SK-N-SH (cell line): Measurements from ENCODE around the gene MRPL43. TPM values are rescaled to one million over a fixed set of nuclear protein-coding genes. Genes with fewer than 3 reads are reported as not detected.

ENCODE experiments used
- CTCF ChIA-PET: fragments of 300-600, 350-600 bp; formaldehyde crosslinking; extraction: SDS; loops from one replicate; lab custom pipeline; 2021; lab: Yijun Ruan, JAX
- POLR2A ChIA-PET: fragments of 350-600 bp; sonication (Branson Sonifier 250); formaldehyde crosslinking; extraction: SDS; loops from one replicate; lab custom pipeline; 2020; ENCODE audit warnings: antibody characterized with exemption, inconsistent platforms; lab: Yijun Ruan, JAX
- DNase-seq: peaks from one replicate; pipeline ENCODE4 v3.0.0; 2012
- H2AFZ ChIP-seq: fragments of 200-600 bp; sonication (generic); 2 replicates; pipeline ENCODE4 v1.8.1; 2016; ENCODE audit warnings: antibody characterized with exemption, mild to moderate bottlenecking, low read depth
- H3F3A ChIP-seq: fragments of 200-600 bp; sonication (generic); replicated peaks from 2 replicates; pipeline ENCODE3; 2016; ENCODE audit warnings: antibody characterized with exemption, mild to moderate bottlenecking; ENCODE audit not compliant: insufficient read depth
- H3K27ac ChIP-seq, 2 experiments: fragments of 200-500 bp in 1 of 2; fragments of 200-600 bp in 1 of 2; sonication (Bioruptor generic) in 1 of 2; sonication (generic), shearing (Covaris generic) in 1 of 2; 2 replicates each; pipeline versions ENCODE4 v1.5.1 to v1.6.1; 2014 to 2016; ENCODE audit warnings: low read depth in 2 of 2, inconsistent platforms in 1 of 2, low read length in 1 of 2, mild to moderate bottlenecking in 1 of 2, mixed read lengths in 1 of 2
- H3K27me3 ChIP-seq: fragments of 200-600 bp; sonication (generic), shearing (Covaris generic); 2 replicates; pipeline ENCODE4 v1.6.1; 2016; ENCODE audit warnings: mixed run types; ENCODE audit not compliant: insufficient read depth
- H3K36me3 ChIP-seq, 2 experiments: fragments of 200-500 bp in 1 of 2; fragments of 200-600 bp in 1 of 2; sonication (Bioruptor generic) in 1 of 2; sonication (generic) in 1 of 2; replicated peaks in 1 of 2; 2 replicates each; pipeline versions ENCODE3 to v1.5.1; 2014 to 2016; ENCODE audit warnings: low read length in 1 of 2, mild to moderate bottlenecking in 1 of 2; ENCODE audit not compliant: insufficient read depth in 2 of 2, control insufficient read depth in 1 of 2
- H3K4me1 ChIP-seq, 2 experiments: fragments of 200-500 bp in 1 of 2; fragments of 200-600 bp in 1 of 2; sonication (Bioruptor generic) in 1 of 2; sonication (generic), shearing (Covaris generic) in 1 of 2; 2 replicates each; pipeline versions ENCODE4 v1.5.1 to v1.6.1; 2014 to 2016; ENCODE audit warnings: low read depth in 1 of 2, low read length in 1 of 2, mixed run types in 1 of 2; ENCODE audit not compliant: insufficient read depth in 2 of 2, control insufficient read depth in 1 of 2
- H3K4me2 ChIP-seq: fragments of 200-600 bp; sonication (generic), shearing (Covaris generic); 2 replicates; pipeline ENCODE4 v1.6.1; 2017; ENCODE audit warnings: mixed run types
- H3K4me3 ChIP-seq, 2 experiments: fragments of 200-500 bp in 1 of 2; fragments of 200-600 bp in 1 of 2; sonication (Bioruptor generic) in 1 of 2; sonication (generic), shearing (Covaris generic) in 1 of 2; 2 replicates each; pipeline versions ENCODE4 v1.5.1 to v1.8.1; 2014 to 2016; ENCODE audit warnings: low read depth in 2 of 2, inconsistent platforms in 1 of 2, low read length in 1 of 2, mild to moderate bottlenecking in 1 of 2, mixed read lengths in 1 of 2, moderate library complexity in 1 of 2
- H3K79me2 ChIP-seq: fragments of 200-600 bp; sonication (generic); 2 replicates; pipeline ENCODE4 v1.8.1; 2017; ENCODE audit warnings: mild to moderate bottlenecking; ENCODE audit not compliant: insufficient read depth
- H3K9ac ChIP-seq: fragments of 200-600 bp; sonication (generic); 2 replicates; pipeline ENCODE4 v1.6.1; 2017; ENCODE audit warnings: mixed run types
- H3K9me2 ChIP-seq: fragments of 200-600 bp; sonication (generic); 2 replicates; pipeline ENCODE4 v1.6.1; 2017; ENCODE audit warnings: mixed run types
- H3K9me3 ChIP-seq: fragments of 200-600 bp; sonication (generic); 2 replicates; pipeline ENCODE4 v1.6.1; 2017; ENCODE audit warnings: mixed run types, mild to moderate bottlenecking, moderate library complexity
- H4K20me1 ChIP-seq: fragments of 200-600 bp; sonication (generic); 2 replicates; pipeline ENCODE4 v1.6.1; 2017; ENCODE audit warnings: mild to moderate bottlenecking, mixed run types; ENCODE audit not compliant: insufficient read depth
- CHD2 ChIP-seq: fragments of 150-350 bp; IDR thresholded peaks from 2 replicates; pipeline ENCODE4 v1.6.1; 2018; ENCODE audit warnings: low read length; ENCODE audit not compliant: partially characterized antibody
- CTCF ChIP-seq: fragments of 200-600 bp; sonication (generic); IDR thresholded peaks from 2 replicates; pipeline ENCODE4 v1.6.1; 2017; ENCODE audit warnings: antibody characterized with exemption, mild to moderate bottlenecking, moderate library complexity
- EP300 ChIP-seq, 2 experiments: IDR thresholded peaks; 2 replicates each; pipeline versions ENCODE4 v1.4.0 to v1.6.1; 2012; ENCODE audit warnings: borderline replicate concordance in 1 of 2, low read depth in 1 of 2, low read length in 1 of 2
- FOSL2 ChIP-seq: IDR thresholded peaks from 2 replicates; pipeline ENCODE4 v1.4.0; 2012; ENCODE audit warnings: low read depth, mild to moderate bottlenecking, moderate library complexity, borderline replicate concordance
- FOXJ3 ChIP-seq: sonication (generic); formaldehyde crosslinking; IDR thresholded peaks from 2 replicates; pipeline ENCODE4 v1.5.1; 2020; ENCODE audit warnings: mild to moderate bottlenecking, missing genetic modification reagents
- GATA2 ChIP-seq: sonication (generic); formaldehyde crosslinking; IDR thresholded peaks from 2 replicates; pipeline ENCODE4 v1.5.0; 2020; ENCODE audit warnings: mild to moderate bottlenecking, missing genetic modification reagents
- JUND ChIP-seq: IDR thresholded peaks from 2 replicates; pipeline ENCODE4 v1.4.0; 2012
- MAX ChIP-seq: IDR thresholded peaks from 2 replicates; pipeline ENCODE4 v1.4.0; 2012; ENCODE audit warnings: low read depth
- MXI1 ChIP-seq: IDR thresholded peaks from 2 replicates; pipeline ENCODE4 v1.6.1; 2012; ENCODE audit warnings: mild to moderate bottlenecking, low read depth, low read length, improper control_type of control experiment
- NFIC ChIP-seq: IDR thresholded peaks from 2 replicates; pipeline ENCODE4 v1.4.0; 2012; ENCODE audit warnings: borderline replicate concordance
- POLR2AphosphoS5 ChIP-seq: IDR thresholded peaks from 2 replicates; pipeline ENCODE4 v1.6.1; 2012; ENCODE audit warnings: low read depth, low read length
- RCOR1 ChIP-seq: fragments of 150-350 bp; IDR thresholded peaks from 2 replicates; pipeline ENCODE4 v1.6.1; 2017; ENCODE audit warnings: antibody characterized with exemption, low read length
- RXRA ChIP-seq: IDR thresholded peaks from 2 replicates; pipeline ENCODE4 v1.4.0; 2012; ENCODE audit warnings: low read depth, mild to moderate bottlenecking, borderline replicate concordance
- SIN3A ChIP-seq: IDR thresholded peaks from 2 replicates; pipeline ENCODE4 v1.6.1; 2012; ENCODE audit warnings: low read depth, mild to moderate bottlenecking, low read length, moderate library complexity, borderline replicate concordance
- SMC3 ChIP-seq: IDR thresholded peaks from 2 replicates; pipeline ENCODE4 v1.6.1; 2012; ENCODE audit warnings: low read depth, low read length, improper control_type of control experiment
- TAF1 ChIP-seq: IDR thresholded peaks from 2 replicates; pipeline ENCODE4 v1.6.1; 2012; ENCODE audit warnings: low read depth, mild to moderate bottlenecking, low read length, moderate library complexity, borderline replicate concordance
- TCF12 ChIP-seq: IDR thresholded peaks from 2 replicates; pipeline ENCODE4 v1.4.0; 2012
- USF2 ChIP-seq: fragments of 150-350 bp; IDR thresholded peaks from 2 replicates; pipeline ENCODE4 v1.6.1; 2017; ENCODE audit warnings: antibody characterized with exemption, low read length, low read depth, borderline replicate concordance
- YY1 ChIP-seq: IDR thresholded peaks from 2 replicates; pipeline ENCODE4 v1.4.0; 2012; ENCODE audit warnings: low read depth, mild to moderate bottlenecking
- WGBS: methylation state at CpG from one replicate; pipeline ENCODE4 v1.1.6; 2017; ENCODE audit warnings: low lambda C conversion rate; 5-methylcytosine and 5-hydroxymethylcytosine counted together
- polyA plus RNA-seq, 3 experiments: library from polyadenylated mRNA; depleted of rRNA; stranded (reverse); fragments of >200 nt; gene quantifications; 2 replicates each; pipeline ENCODE4 v1.2.3, GENCODE V29; 2012

MRPL43 gene
- polyA plus RNA-seq, 1 of the 3 experiments (the other 2 are of a cell fraction) = 208 TPM

- WGBS = 2% methylated on average over 6 of the region's 6 CpGs
- peaks cover 7 to 40% of the 10 kb centered on the region in 2 experiments; a peak in 2 of 4 replicates for H3K4me1 ChIP-seq
- H3K36me3 ChIP-seq = peaks cover 27 to 33% of the 10 kb centered on the region in 2 experiments
- H4K20me1 ChIP-seq = peaks cover 39% of the 10 kb centered on the region
- H3K4me2 ChIP-seq = peak overlapping the region; percentile 94
- peak overlapping the region; percentile 96 for H3K9ac ChIP-seq
- ChIA-PET POLR2A (interaction anchor here (0.7 to 2.7 kb wide), 2 partner anchors 10 to 33 kb away, joined by 4 to 16 read pairs; partner anchors contain the start of gene LZTS2), CTCF (interaction anchor here (0.8 to 15.0 kb wide), 9 partner anchors 8 to 144 kb away, joined by 3 to 198 read pairs (median 12); partner anchors contain the start of genes KAZALD1 and LZTS2)
- H3K79me2 ChIP-seq = peaks cover 47% of the 10 kb centered on the region
- no peaks in the 10 kb centered on the region for H3K27me3 ChIP-seq
- H3F3A ChIP-seq = peaks cover 20% of the 10 kb centered on the region
- DNase-seq = peak; percentile 83
- H3K9me2 ChIP-seq = no peaks in the 10 kb centered on the region
- H3K9me3 ChIP-seq = no peaks in the 10 kb centered on the region
- peak overlapping the region; percentile 98 to 99 for H3K27ac ChIP-seq
- TF ChIP-seq CHD2 (peak; percentile 71), TAF1 (peak; percentile 8; the same call in 1 of the 2 replicates), SMC3 (0 out of 2 replicates have a peak, but pooled peaks have one; percentile 6), MXI1 (peak; percentile 95), EP300 (IDR thresholded peaks at IDR 0.05; ENCODE audit: borderline replicate concordance in 1 of 2, low read depth in 1 of 2, low read length in 1 of 2) (peak; percentile 33 to 73; a peak in 2 of 4 replicates), RXRA (no peak), RCOR1 (peak; percentile 86), JUND (no peak; the same call in 1 of the 2 replicates), SIN3A (0 out of 2 replicates have a peak, but pooled peaks have one; percentile 71), MAX (peak; percentile 74; the same call in 1 of the 2 replicates), FOSL2 (peak; percentile 66), FOXJ3 (CRISPR knock-in tag) (no peak), USF2 (no peak), GATA2 (CRISPR knock-in tag) (peak; percentile 96), CTCF (no peak), POLR2AphosphoS5 (peak; percentile 64), YY1 (peak; percentile 39; the same call in 1 of the 2 replicates), TCF12 (peak; percentile 81), NFIC (peak; percentile 28; the same call in 1 of the 2 replicates)
- peak overlapping the region; percentile 84 to 98 for H3K4me3 ChIP-seq
- no peak overlapping the region for H2AFZ ChIP-seq
Observed at GRCh38 chr10:101032637-101033224, 45.4 kb upstream of the MRPL43 start.
